ENCODE results near the gene KLHL7. TPM values are rescaled to one million over a fixed set of nuclear protein-coding genes. Genes with fewer than 3 reads are reported as not detected.

The KLHL7 gene
- total and polyA plus RNA-seq, 4 experiments from 2014 or later = 22.5 to 30.5 (median 26.8) TPM

DNA sequence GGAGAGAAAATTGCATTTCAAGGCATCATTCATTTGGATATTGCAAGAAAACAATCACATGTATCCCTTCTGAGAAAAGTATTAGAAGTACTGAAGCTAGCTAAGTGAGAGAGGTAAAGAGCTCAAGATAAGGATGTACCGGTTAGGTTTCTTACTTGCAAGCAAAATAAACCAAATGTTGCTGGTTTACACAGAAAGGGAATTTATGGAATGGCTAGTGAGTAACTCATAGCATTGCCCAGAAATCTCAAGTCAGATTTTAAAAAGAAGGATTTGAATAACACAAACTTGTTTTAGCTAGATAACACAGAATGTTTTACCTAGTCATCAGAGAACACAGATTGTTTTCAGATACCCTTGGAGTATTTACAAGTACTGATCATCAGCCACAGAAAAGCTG is 30.6 kb downstream of the KLHL7 start:
- H3K4me1 Mint-ChIP-seq = no peaks in the 10 kb centered on the region
- H3K27ac Mint-ChIP-seq = no peak overlapping the region
- H3K36me3 Mint-ChIP-seq = peaks cover 23 to 24% of the 10 kb centered on the region in 2 donors
- no peak for DNase-seq
- no peaks in the 10 kb centered on the region for H3K9me3 ChIP-seq (ENCODE audit: control insufficient read depth in 1 of 2, low read length in 2 of 2)
- H3K27me3 ChIP-seq (ENCODE audit: insufficient read depth, low read length) = no peaks in the 10 kb centered on the region
- ChIA-PET POLR2A (ENCODE audit: partially characterized antibody) (no interaction called here), CTCF (ENCODE audit: partially characterized antibody) (interaction anchor here (1.6 kb wide), 1 partner anchor 30 kb away, joined by 4 read pairs; the partner anchor contains the start of gene KLHL7)
- H3K4me3 Mint-ChIP-seq = no peak overlapping the region
- no peaks in the 10 kb centered on the region for H3K27me3 Mint-ChIP-seq
- no peaks in the 10 kb centered on the region for H3K4me1 ChIP-seq (ENCODE audit: insufficient read depth, low read length)
- intact Hi-C loops (cut with micrococcal nuclease) = no loop called here
- peaks cover 0 to 4% (median under 1%) of the 10 kb centered on the region in 8 donors for H3K9me3 Mint-ChIP-seq
- H3K4me3 ChIP-seq (ENCODE audit: low read length in 2 of 2) = no peak overlapping the region
- H3K36me3 ChIP-seq (ENCODE audit: insufficient read depth, low read length) = no peaks in the 10 kb centered on the region
- H3K27ac ChIP-seq (ENCODE audit: low read depth, low read length) = no peak overlapping the region

DNA sequence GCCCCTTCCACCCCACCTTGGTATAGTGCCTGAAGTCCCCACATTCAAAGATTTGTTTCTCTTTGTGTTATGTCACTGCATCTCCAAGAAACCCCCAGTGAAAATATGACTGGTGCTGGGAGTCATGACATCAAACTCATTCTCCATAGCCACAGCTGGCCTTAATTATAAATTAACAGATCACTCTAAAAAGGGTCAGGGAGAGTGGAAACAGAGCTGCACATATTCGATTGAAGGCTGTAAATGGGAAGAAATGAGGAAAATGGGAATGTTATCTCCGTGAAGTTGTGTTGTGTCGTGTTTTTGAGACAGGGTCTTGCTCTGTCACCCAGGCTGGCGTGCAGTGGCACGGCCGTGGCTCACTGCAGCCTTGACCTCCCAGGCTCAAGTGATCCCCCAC is 52.1 kb downstream of the KLHL7 start:
- no peaks in the 10 kb centered on the region for H3K27me3 Mint-ChIP-seq
- ChIA-PET POLR2A (ENCODE audit: partially characterized antibody) (no interaction called here), CTCF (ENCODE audit: partially characterized antibody) (interaction anchor here (1.4 kb wide), 1 partner anchor 102 kb away, joined by 3 read pairs; no protein-coding TSS in a partner anchor)
- H3K27ac Mint-ChIP-seq = no peak overlapping the region
- no peak overlapping the region for H3K4me3 Mint-ChIP-seq
- H3K36me3 Mint-ChIP-seq = peaks cover 32 to 41% of the 10 kb centered on the region in 2 donors
- H3K4me1 ChIP-seq (ENCODE audit: insufficient read depth, low read length) = no peaks in the 10 kb centered on the region
- H3K4me1 Mint-ChIP-seq = no peaks in the 10 kb centered on the region
- no peaks in the 10 kb centered on the region for H3K9me3 ChIP-seq (ENCODE audit: control insufficient read depth in 1 of 2, low read length in 2 of 2)
- no peaks in the 10 kb centered on the region for H3K27me3 ChIP-seq (ENCODE audit: insufficient read depth, low read length)
- DNase-seq = no peak
- H3K36me3 ChIP-seq (ENCODE audit: insufficient read depth, low read length) = no peaks in the 10 kb centered on the region
- intact Hi-C loops (cut with micrococcal nuclease) = no loop called here
- H3K4me3 ChIP-seq (ENCODE audit: low read length in 2 of 2) = no peak overlapping the region
- peaks cover 0 to 1% (median 0%) of the 10 kb centered on the region in 8 donors for H3K9me3 Mint-ChIP-seq
- H3K27ac ChIP-seq (ENCODE audit: low read depth, low read length) = no peak overlapping the region

DNA sequence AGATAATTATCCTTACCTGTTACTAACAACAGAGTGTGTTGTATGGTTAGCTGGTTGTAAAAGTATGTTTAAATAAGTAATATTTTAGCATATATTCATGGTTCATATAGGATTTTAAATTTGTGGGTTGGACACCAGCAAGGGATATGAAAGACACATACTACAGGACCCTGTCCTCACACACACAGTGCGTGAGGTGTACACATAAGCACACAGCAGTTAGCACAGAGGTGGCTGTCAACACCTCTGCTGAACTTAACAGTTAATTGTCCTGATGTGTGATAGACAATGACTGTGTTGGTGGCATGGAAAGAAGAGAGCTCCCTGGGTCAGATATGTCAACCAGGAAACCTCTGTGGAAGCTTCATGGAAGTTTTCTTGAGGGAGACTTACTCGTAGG is 53.0 kb downstream of the KLHL7 start:
- no peaks in the 10 kb centered on the region for H3K36me3 ChIP-seq (ENCODE audit: insufficient read depth, low read length)
- ChIA-PET POLR2A (ENCODE audit: partially characterized antibody) (no interaction called here), CTCF (ENCODE audit: partially characterized antibody) (interaction anchor here (1.4 kb wide), 1 partner anchor 103 kb away, joined by 3 read pairs; no protein-coding TSS in a partner anchor)
- peaks cover 0 to 1% (median 0%) of the 10 kb centered on the region in 8 donors for H3K9me3 Mint-ChIP-seq
- no peak overlapping the region for H3K27ac ChIP-seq (ENCODE audit: low read depth, low read length)
- H3K27me3 ChIP-seq (ENCODE audit: insufficient read depth, low read length) = no peaks in the 10 kb centered on the region
- H3K4me1 ChIP-seq (ENCODE audit: insufficient read depth, low read length) = no peaks in the 10 kb centered on the region
- intact Hi-C loops (cut with micrococcal nuclease) = no loop called here
- H3K4me3 Mint-ChIP-seq = no peak overlapping the region
- H3K27ac Mint-ChIP-seq = peak overlapping the region in 1 of 7 donors; percentile 47
- no peak for DNase-seq
- H3K36me3 Mint-ChIP-seq = peaks cover 28 to 33% of the 10 kb centered on the region in 2 donors
- H3K9me3 ChIP-seq (ENCODE audit: control insufficient read depth in 1 of 2, low read length in 2 of 2) = no peaks in the 10 kb centered on the region
- H3K4me3 ChIP-seq (ENCODE audit: low read length in 2 of 2) = no peak overlapping the region
- no peaks in the 10 kb centered on the region for H3K27me3 Mint-ChIP-seq
- no peaks in the 10 kb centered on the region for H3K4me1 Mint-ChIP-seq

DNA sequence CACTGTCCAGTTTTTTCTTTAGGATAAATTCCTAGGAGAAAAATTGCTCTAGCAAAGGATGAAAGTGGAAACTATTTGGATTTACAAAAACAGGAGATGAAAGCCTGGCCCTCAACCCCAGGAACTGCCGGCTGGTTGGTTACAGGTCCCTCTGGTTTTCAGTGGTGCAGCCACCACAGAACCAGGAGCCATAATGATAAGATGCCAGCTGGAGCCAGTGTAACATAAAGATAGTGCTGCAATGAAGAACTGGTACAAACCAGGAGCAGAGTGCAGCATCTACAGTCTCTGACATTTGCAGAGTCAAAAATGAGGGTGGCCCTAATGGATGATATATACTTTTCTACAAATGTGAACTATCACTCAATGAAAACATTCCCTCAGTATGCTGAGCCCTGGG is 55.9 kb downstream of the KLHL7 start:
- POLR2A ChIA-PET (ENCODE audit: partially characterized antibody) = no interaction called here
- no peaks in the 10 kb centered on the region for H3K4me1 Mint-ChIP-seq
- Histone ChIP-seq H3K36me3 (ENCODE audit: insufficient read depth, low read length) (no peaks in the 10 kb centered on the region), H3K4me3 (ENCODE audit: low read length in 2 of 2) (no peak overlapping the region), H3K27me3 (ENCODE audit: insufficient read depth, low read length) (no peaks in the 10 kb centered on the region), H3K4me1 (ENCODE audit: insufficient read depth, low read length) (no peaks in the 10 kb centered on the region), H3K9me3 (ENCODE audit: control insufficient read depth in 1 of 2, low read length in 2 of 2) (no peaks in the 10 kb centered on the region), H3K27ac (ENCODE audit: low read depth, low read length) (no peak overlapping the region)
- DNase-seq = no peak
- H3K27me3 Mint-ChIP-seq = no peaks in the 10 kb centered on the region
- peaks cover 0 to 1% (median 0%) of the 10 kb centered on the region in 8 donors for H3K9me3 Mint-ChIP-seq
- no peak overlapping the region for H3K4me3 Mint-ChIP-seq
- no peak overlapping the region for H3K27ac Mint-ChIP-seq
- intact Hi-C loops (cut with micrococcal nuclease) = no loop called here
- H3K36me3 Mint-ChIP-seq = peaks cover 13 to 19% of the 10 kb centered on the region in 2 donors
- CTCF ChIA-PET (ENCODE audit: partially characterized antibody) = no interaction called here

DNA sequence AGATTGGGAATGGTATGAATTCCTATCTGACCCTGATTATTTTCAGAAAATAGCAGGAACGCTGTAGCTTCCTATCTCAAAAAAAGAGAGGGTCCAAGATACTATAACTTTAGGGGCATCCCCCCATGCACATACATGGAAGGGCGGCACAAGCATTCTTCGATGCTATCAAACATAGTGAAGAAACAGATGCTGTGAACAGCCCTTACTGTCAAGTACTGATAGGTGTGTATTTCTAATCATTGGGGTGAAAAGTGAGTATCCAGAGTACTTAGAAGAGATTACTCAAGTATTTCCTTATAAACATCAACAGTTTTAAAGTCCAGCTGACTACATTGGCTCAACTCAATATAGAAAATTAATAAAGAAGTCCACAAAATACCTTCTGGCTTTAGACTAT is 59.3 kb downstream of the KLHL7 start:
- Histone ChIP-seq H3K9me3 (ENCODE audit: control insufficient read depth in 1 of 2, low read length in 2 of 2) (no peaks in the 10 kb centered on the region), H3K27me3 (ENCODE audit: insufficient read depth, low read length) (no peaks in the 10 kb centered on the region), H3K4me1 (ENCODE audit: insufficient read depth, low read length) (no peaks in the 10 kb centered on the region), H3K4me3 (ENCODE audit: low read length in 2 of 2) (no peak overlapping the region), H3K36me3 (ENCODE audit: insufficient read depth, low read length) (no peaks in the 10 kb centered on the region), H3K27ac (ENCODE audit: low read depth, low read length) (no peak overlapping the region)
- no peaks in the 10 kb centered on the region for H3K27me3 Mint-ChIP-seq
- intact Hi-C loops (cut with micrococcal nuclease) = no loop called here
- no peaks in the 10 kb centered on the region for H3K4me1 Mint-ChIP-seq
- H3K36me3 Mint-ChIP-seq = peaks cover 6 to 13% of the 10 kb centered on the region in 2 donors
- H3K27ac Mint-ChIP-seq = no peak overlapping the region
- DNase-seq = no peak
- ChIA-PET POLR2A (ENCODE audit: partially characterized antibody) (no interaction called here), CTCF (ENCODE audit: partially characterized antibody) (interaction anchor here (1.2 kb wide), 1 partner anchor 78 kb away, joined by 3 read pairs; no protein-coding TSS in a partner anchor)
- H3K9me3 Mint-ChIP-seq = no peaks in the 10 kb centered on the region
- H3K4me3 Mint-ChIP-seq = no peak overlapping the region

DNA sequence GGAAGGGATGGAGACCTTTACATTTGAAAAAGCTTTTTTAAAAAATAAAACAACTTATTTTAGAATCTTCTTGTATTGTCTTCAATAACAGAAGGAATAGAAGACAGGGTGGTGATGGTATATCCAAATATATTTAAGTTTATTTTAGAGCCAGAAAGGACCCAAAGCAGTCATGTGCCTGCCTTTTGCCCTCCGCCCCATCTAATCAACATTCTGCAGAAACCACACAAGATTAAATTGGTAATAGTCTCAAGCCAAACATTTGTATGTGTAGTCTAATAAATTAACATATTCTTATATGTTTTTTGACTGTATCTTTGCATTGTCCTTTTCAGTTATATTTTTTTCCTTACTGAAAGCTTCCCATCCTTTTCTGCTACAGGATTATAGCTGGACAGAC is 59.7 kb downstream of the KLHL7 start:
- Histone ChIP-seq H3K36me3 (ENCODE audit: insufficient read depth, low read length) (no peaks in the 10 kb centered on the region), H3K27me3 (ENCODE audit: insufficient read depth, low read length) (no peaks in the 10 kb centered on the region), H3K4me1 (ENCODE audit: insufficient read depth, low read length) (no peaks in the 10 kb centered on the region), H3K27ac (ENCODE audit: low read depth, low read length) (no peak overlapping the region), H3K4me3 (ENCODE audit: low read length in 2 of 2) (no peak overlapping the region), H3K9me3 (ENCODE audit: control insufficient read depth in 1 of 2, low read length in 2 of 2) (no peaks in the 10 kb centered on the region)
- Mint-ChIP-seq H3K36me3 (peaks cover 7 to 10% of the 10 kb centered on the region in 2 donors), H3K4me3 (no peak overlapping the region), H3K27ac (no peak overlapping the region), H3K4me1 (no peaks in the 10 kb centered on the region), H3K9me3 (no peaks in the 10 kb centered on the region), H3K27me3 (no peaks in the 10 kb centered on the region)
- CTCF ChIA-PET (ENCODE audit: partially characterized antibody) = interaction anchor here (0.8 to 1.2 kb wide), 2 partner anchors 78 to 110 kb away, joined by 3 to 4 read pairs; no protein-coding TSS in a partner anchor
- POLR2A ChIA-PET (ENCODE audit: partially characterized antibody) = no interaction called here
- no peak for DNase-seq
- intact Hi-C loops (cut with micrococcal nuclease) = no loop called here

DNA sequence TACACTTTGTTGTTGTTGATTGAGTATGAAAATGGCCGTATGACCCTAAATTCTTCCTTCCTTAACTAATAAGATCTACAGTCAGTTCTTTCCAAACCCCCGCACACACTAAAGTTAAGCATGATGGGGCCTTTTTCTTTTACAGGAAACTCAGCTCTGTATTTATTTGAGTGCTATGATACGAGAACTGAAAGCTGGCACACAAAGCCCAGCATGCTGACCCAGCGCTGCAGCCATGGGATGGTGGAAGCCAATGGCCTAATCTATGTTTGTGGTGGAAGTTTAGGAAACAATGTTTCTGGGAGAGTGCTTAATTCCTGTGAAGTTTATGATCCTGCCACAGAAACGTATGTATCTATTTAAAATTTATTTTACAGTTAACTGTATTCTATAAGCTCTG is 62.1 kb downstream of the KLHL7 start:
- intact Hi-C loops (cut with micrococcal nuclease) = no loop called here

More for the DNA sequence above, 62.1 kb downstream of the KLHL7 start:
- Mint-ChIP-seq H3K27ac (no peak overlapping the region), H3K4me3 (no peak overlapping the region), H3K4me1 (no peaks in the 10 kb centered on the region), H3K27me3 (no peaks in the 10 kb centered on the region), H3K36me3 (peaks cover 13 to 20% of the 10 kb centered on the region in 2 donors), H3K9me3 (no peaks in the 10 kb centered on the region)
- DNase-seq = no peak
- CTCF ChIA-PET (ENCODE audit: partially characterized antibody) = no interaction called here
- Histone ChIP-seq H3K4me3 (ENCODE audit: low read length in 2 of 2) (no peak overlapping the region), H3K27ac (ENCODE audit: low read depth, low read length) (no peak overlapping the region), H3K27me3 (ENCODE audit: insufficient read depth, low read length) (no peaks in the 10 kb centered on the region), H3K36me3 (ENCODE audit: insufficient read depth, low read length) (no peaks in the 10 kb centered on the region), H3K9me3 (ENCODE audit: control insufficient read depth in 1 of 2, low read length in 2 of 2) (no peaks in the 10 kb centered on the region), H3K4me1 (ENCODE audit: insufficient read depth, low read length) (no peaks in the 10 kb centered on the region)
- POLR2A ChIA-PET (ENCODE audit: partially characterized antibody) = no interaction called here
